Cerebellar nuclear complex (tissue), 1 donor: ENCODE results near the gene GALNT17.

Source experiments
- DNase-seq, 2 experiments: peaks; one replicate each; lab custom pipeline; 2025; lab: John Stamatoyannopoulos, UW

GALNT17 gene

GRCh38 chr7:71750290-71750689 is 618.3 kb downstream of the GALNT17 start:
- DNase-seq: no peak

GRCh38 chr7:71752171-71752935 is 620.4 kb downstream of the GALNT17 start:
- DNase-seq: no peak

GRCh38 chr7:71753236-71753635 is 621.3 kb downstream of the GALNT17 start:
- DNase-seq: no peak

GRCh38 chr7:71753956-71754664 is 622.2 kb downstream of the GALNT17 start:
- DNase-seq: no peak

DNA sequence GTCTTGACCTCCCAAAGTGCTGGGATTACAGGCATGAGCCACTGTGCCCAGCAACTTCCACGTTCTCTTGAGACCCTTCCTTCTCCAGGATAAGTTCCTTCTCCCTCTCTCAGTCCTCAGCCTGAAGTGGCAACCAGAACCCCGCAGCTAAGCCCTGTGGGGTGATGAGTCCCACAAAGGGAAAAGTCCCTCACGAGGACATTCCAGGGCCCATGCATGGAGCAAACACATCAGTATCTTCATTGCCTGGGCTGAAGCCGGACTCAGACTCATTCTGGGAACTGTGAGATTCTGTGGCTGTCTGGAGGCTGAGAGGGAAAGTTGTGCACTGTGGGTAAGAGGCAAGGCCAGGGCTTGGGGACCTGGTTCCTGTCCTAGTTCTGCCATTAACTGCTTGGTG is 622.9 kb downstream of the GALNT17 start:
- DNase-seq: no peak

DNA sequence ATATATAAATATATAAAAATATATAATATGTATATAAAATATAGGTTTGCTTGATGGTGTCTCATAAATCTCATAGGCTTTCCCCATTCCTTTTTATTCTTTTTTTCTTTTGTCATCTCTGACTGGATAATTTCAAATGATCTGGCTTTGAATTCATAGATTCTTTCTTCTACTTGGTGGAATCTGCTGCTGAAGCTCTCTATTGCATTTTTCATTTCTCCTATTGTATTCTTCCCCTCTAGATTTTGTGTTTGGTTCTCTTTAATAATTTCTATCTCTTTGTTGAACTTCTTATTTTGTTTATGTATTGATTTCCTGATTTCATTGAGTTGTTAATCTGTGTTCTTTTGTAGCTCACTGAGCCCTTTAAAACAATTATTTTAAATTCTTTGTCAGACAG is 629.4 kb downstream of the GALNT17 start:
- no peak for DNase-seq
